GM12891 (cell line): Measurements from ENCODE around the gene PRLH.

Experiments
- POLR2A ChIP-seq: IDR thresholded peaks from 2 replicates; pipeline ENCODE4 v1.6.1; 2011; ENCODE audit warnings: low read depth, low read length, control low read depth
- POU2F2 ChIP-seq: IDR thresholded peaks from 2 replicates; pipeline ENCODE4 v1.6.1; 2011; ENCODE audit warnings: low read depth, mild to moderate bottlenecking, control low read depth, low read length, moderate library complexity
- TAF1 ChIP-seq: IDR thresholded peaks from 2 replicates; pipeline ENCODE4 v1.6.1; 2011; ENCODE audit warnings: low read depth, low read length, control low read depth

- no peak for TF ChIP-seq TAF1
- TF ChIP-seq POLR2A = no peak
- no peak for TF ChIP-seq POU2F2
These were observed 13.5 kb upstream of the PRLH start for GRCh38 chr2:237552908-237553307.
